HT1080 (cell line): ENCODE data around the gene SFT2D3. TPM values are rescaled to one million over a fixed set of nuclear protein-coding genes. Genes with fewer than 3 reads are reported as not detected.

Experiments used
- DNase-seq: peaks from one replicate; pipeline ENCODE4 v3.0.0-alpha.2; 2015; ENCODE audit warnings: low read depth
- total RNA-seq: library from RNA; depleted of rRNA; stranded (reverse); fragments of >200 nt; shearing (Covaris generic); gene quantifications from 2 replicates; pipeline ENCODE4 v1.2.3, GENCODE V29; 2014; rRNA removed

SFT2D3 gene
- total RNA-seq, 1 experiment from 2014 or later: 4.7 TPM

GRCh38 chr2:127740665-127741288, 39.5 kb downstream of the SFT2D3 start:
- DNase-seq: no peak

GRCh38 chr2:127743477-127744026, 42.3 kb downstream of the SFT2D3 start:
- no peak for DNase-seq

GRCh38 chr2:127747621-127748020, 46.3 kb downstream of the SFT2D3 start:
- no peak for DNase-seq

GRCh38 chr2:127749537-127749936, 48.2 kb downstream of the SFT2D3 start:
- DNase-seq: peak; percentile 71

GRCh38 chr2:127753374-127753773, 52.1 kb downstream of the SFT2D3 start:
- DNase-seq: no peak

GRCh38 chr2:127754186-127754585, 52.9 kb downstream of the SFT2D3 start:
- DNase-seq: no peak

Other genes starting within 250 kb of the SFT2D3 start
- gene IWS1, start 175.0 kb upstream of the SFT2D3 start, total RNA-seq: 39.5 and 42.5 TPM in 2 replicates
- 1.1 and 1.3 TPM in 2 replicates for gene MYO7B, start 165.8 kb upstream of the SFT2D3 start, total RNA-seq
- not detected in 2 replicates for gene GPR17, start 55.3 kb upstream of the SFT2D3 start, total RNA-seq
- 0.26 and 0.47 TPM in 2 replicates for gene LIMS2, start 26.0 kb upstream of the SFT2D3 start, total RNA-seq
- gene WDR33, start 109.7 kb downstream of the SFT2D3 start, total RNA-seq: 20.1 and 29.4 TPM in 2 replicates
- gene POLR2D, start 156.7 kb downstream of the SFT2D3 start, total RNA-seq: 34.3 and 49.1 TPM in 2 replicates
- gene AMMECR1L, start 184.5 kb downstream of the SFT2D3 start, total RNA-seq: 12.3 and 15.2 TPM in 2 replicates